ENCODE data around the gene GLI1. TPM values are rescaled to one million over a fixed set of nuclear protein-coding genes. Genes with fewer than 3 reads are reported as not detected.
"Not testable (repeated sequence)": the region's sequence is repeated elsewhere in the genome, so short reads cannot be mapped to it uniquely, and the experiment has no call there.

The GLI1 gene
- total RNA-seq, 1 experiment from 2014 or later = 0.54 TPM

- intact Hi-C loops (cut with micrococcal nuclease; ENCODE audit: unreplicated experiment) = no loop called here
- no peak for DNase-seq
- Mint-ChIP-seq H3K4me3 (ENCODE audit: low read depth, unreplicated experiment) (no peak overlapping the region), H3K36me3 (ENCODE audit: insufficient read depth, unreplicated experiment) (peaks cover 5% of the 10 kb centered on the region), H3K4me1 (ENCODE audit: low read depth, unreplicated experiment) (peaks cover 25% of the 10 kb centered on the region), H3K27me3 (ENCODE audit: unreplicated experiment) (no peaks in the 10 kb centered on the region), H3K9me3 (ENCODE audit: low read depth, unreplicated experiment) (no peaks in the 10 kb centered on the region), H3K27ac (ENCODE audit: unreplicated experiment) (no peak overlapping the region)
- TF ChIP-seq CTCF (IDR thresholded peaks at IDR 0.05; ENCODE audit: unreplicated experiment) = no peak
- no TSS peak for BruUV-seq (replicated peaks)
- CTCF ChIA-PET = no interaction called here
Measured at GRCh38 chr12:57416039-57416996, 43.3 kb upstream of the GLI1 start.

- CTCF ChIA-PET = interaction anchor here (0.6 to 0.7 kb wide), 2 partner anchors 237 to 352 kb away, joined by 3 read pairs; no protein-coding TSS in a partner anchor
- BruUV-seq (replicated peaks) = no TSS peak
- Mint-ChIP-seq H3K4me3 (ENCODE audit: low read depth, unreplicated experiment) (no peak overlapping the region), H3K27me3 (ENCODE audit: unreplicated experiment) (no peaks in the 10 kb centered on the region), H3K27ac (ENCODE audit: unreplicated experiment) (no peak overlapping the region), H3K9me3 (ENCODE audit: low read depth, unreplicated experiment) (no peaks in the 10 kb centered on the region), H3K4me1 (ENCODE audit: low read depth, unreplicated experiment) (peaks cover 25% of the 10 kb centered on the region), H3K36me3 (ENCODE audit: insufficient read depth, unreplicated experiment) (peaks cover 11% of the 10 kb centered on the region)
- no peak for TF ChIP-seq CTCF (IDR thresholded peaks at IDR 0.05; ENCODE audit: unreplicated experiment)
- intact Hi-C loops (cut with micrococcal nuclease; ENCODE audit: unreplicated experiment) = no loop called here
- DNase-seq = no peak
Measured at GRCh38 chr12:57418255-57418654, 41.3 kb upstream of the GLI1 start.

GRCh38 chr12:57419495-57419894 is 40.1 kb upstream of the GLI1 start:
- no peak for TF ChIP-seq CTCF (IDR thresholded peaks at IDR 0.05; ENCODE audit: unreplicated experiment)
- Mint-ChIP-seq H3K36me3 (ENCODE audit: insufficient read depth, unreplicated experiment) (peaks cover 15% of the 10 kb centered on the region), H3K9me3 (ENCODE audit: low read depth, unreplicated experiment) (no peaks in the 10 kb centered on the region), H3K4me1 (ENCODE audit: low read depth, unreplicated experiment) (peaks cover 25% of the 10 kb centered on the region), H3K27ac (ENCODE audit: unreplicated experiment) (no peak overlapping the region), H3K4me3 (ENCODE audit: low read depth, unreplicated experiment) (no peak overlapping the region), H3K27me3 (ENCODE audit: unreplicated experiment) (no peaks in the 10 kb centered on the region)
- no peak for DNase-seq
- no TSS peak for BruUV-seq (replicated peaks)
- CTCF ChIA-PET = interaction anchor here (1.1 kb wide), 1 partner anchor 15 kb away, joined by 3 read pairs; the partner anchor contains the start of gene INHBC
- intact Hi-C loops (cut with micrococcal nuclease; ENCODE audit: unreplicated experiment) = no loop called here

GRCh38 chr12:57420482-57420881 is 39.1 kb upstream of the GLI1 start:
- Mint-ChIP-seq H3K27ac (ENCODE audit: unreplicated experiment) (no peak overlapping the region), H3K9me3 (ENCODE audit: low read depth, unreplicated experiment) (no peaks in the 10 kb centered on the region), H3K4me3 (ENCODE audit: low read depth, unreplicated experiment) (no peak overlapping the region), H3K27me3 (ENCODE audit: unreplicated experiment) (no peaks in the 10 kb centered on the region), H3K36me3 (ENCODE audit: insufficient read depth, unreplicated experiment) (peaks cover 18% of the 10 kb centered on the region), H3K4me1 (ENCODE audit: low read depth, unreplicated experiment) (peaks cover 25% of the 10 kb centered on the region)
- CTCF ChIA-PET = no interaction called here
- BruUV-seq (replicated peaks) = no TSS peak
- no peak for DNase-seq
- TF ChIP-seq CTCF (IDR thresholded peaks at IDR 0.05; ENCODE audit: unreplicated experiment) = no peak
- intact Hi-C loops (cut with micrococcal nuclease; ENCODE audit: unreplicated experiment) = no loop called here

- H3K4me1 Mint-ChIP-seq (ENCODE audit: low read depth, unreplicated experiment); BruUV-seq (replicated peaks); H3K27me3 Mint-ChIP-seq (ENCODE audit: unreplicated experiment); DNase-seq; H3K27ac Mint-ChIP-seq (ENCODE audit: unreplicated experiment); H3K9me3 Mint-ChIP-seq (ENCODE audit: low read depth, unreplicated experiment); CTCF ChIA-PET; H3K4me3 Mint-ChIP-seq (ENCODE audit: low read depth, unreplicated experiment); intact Hi-C loops (cut with micrococcal nuclease; ENCODE audit: unreplicated experiment): not testable (repeated sequence)
- H3K36me3 Mint-ChIP-seq (ENCODE audit: insufficient read depth, unreplicated experiment) = peaks cover 51% of the 10 kb centered on the region
Measured at GRCh38 chr12:57426948-57427347, 32.6 kb upstream of the GLI1 start.

All from Calu3 (cell line).